LNCaP clone FGC (cell line): Measurements from ENCODE around the gene SOX8.

Experiments used
- DNase-seq: peaks from one replicate; pipeline ENCODE4 v3.0.0-alpha.2; 2011; ENCODE audit warnings: low read depth
- H3K4me3 ChIP-seq: 2 replicates; pipeline ENCODE4 v1.5.1; 2011; ENCODE audit warnings: mild to moderate bottlenecking, low read depth, low read length, control low read depth
- TF ChIP-seq, protein P1 (sequence below): IDR thresholded peaks from 2 replicates; pipeline ENCODE4 v1.5.1; 2012; ENCODE audit warnings: mild to moderate bottlenecking; ENCODE audit not compliant: control insufficient read depth, insufficient read depth; ENCODE audit errors: extremely low read depth

Gene SOX8

DNA sequence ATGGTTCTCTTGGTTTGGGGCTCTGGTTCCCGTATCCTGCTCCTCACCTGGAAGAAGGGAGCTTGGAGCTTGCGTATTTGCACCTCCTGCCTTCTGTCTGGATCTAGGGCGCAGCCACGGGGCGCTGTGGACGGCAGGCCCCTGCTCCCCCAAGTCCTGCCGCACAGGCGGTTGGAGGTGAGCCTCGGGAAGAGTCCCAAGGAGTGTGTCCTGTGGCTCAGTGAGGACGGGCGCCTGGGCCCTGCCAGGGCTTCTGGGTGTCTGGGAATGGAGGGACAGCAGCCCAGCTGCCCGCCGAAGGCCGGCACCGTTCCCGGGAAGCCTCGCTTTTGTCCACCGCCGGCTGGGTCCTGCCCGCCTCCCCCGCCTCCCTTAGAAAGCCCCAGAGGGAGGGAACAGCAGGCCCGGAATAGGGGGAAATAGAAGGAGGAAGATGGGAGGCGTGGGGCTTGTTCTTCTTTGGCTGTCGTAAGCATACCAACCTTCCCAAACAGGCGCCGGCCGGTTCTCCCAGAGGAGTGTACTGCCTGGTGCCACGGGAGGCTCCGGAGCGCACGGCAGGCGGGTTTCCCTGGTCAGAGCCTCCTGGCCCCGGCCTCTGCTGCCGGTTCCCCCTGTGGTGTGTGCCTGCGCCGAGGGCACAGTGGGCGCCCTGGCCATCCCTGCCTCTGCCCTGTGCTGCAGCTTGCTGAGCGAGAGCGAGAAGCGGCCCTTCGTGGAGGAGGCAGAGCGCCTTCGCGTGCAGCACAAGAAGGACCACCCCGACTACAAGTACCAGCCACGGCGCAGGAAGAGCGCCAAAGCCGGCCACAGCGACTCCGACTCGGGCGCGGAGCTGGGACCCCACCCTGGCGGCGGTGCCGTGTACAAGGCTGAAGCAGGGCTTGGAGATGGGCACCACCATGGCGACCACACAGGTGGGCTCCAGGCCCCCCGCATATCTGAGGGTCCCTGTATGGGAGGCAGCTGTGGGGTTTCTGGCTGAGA lies 1.8 kb downstream of the SOX8 start:
- H3K4me3 ChIP-seq, result peak overlapping the region; percentile 52; the same call in 1 of the 2 replicates
- TF ChIP-seq, protein P1, sequence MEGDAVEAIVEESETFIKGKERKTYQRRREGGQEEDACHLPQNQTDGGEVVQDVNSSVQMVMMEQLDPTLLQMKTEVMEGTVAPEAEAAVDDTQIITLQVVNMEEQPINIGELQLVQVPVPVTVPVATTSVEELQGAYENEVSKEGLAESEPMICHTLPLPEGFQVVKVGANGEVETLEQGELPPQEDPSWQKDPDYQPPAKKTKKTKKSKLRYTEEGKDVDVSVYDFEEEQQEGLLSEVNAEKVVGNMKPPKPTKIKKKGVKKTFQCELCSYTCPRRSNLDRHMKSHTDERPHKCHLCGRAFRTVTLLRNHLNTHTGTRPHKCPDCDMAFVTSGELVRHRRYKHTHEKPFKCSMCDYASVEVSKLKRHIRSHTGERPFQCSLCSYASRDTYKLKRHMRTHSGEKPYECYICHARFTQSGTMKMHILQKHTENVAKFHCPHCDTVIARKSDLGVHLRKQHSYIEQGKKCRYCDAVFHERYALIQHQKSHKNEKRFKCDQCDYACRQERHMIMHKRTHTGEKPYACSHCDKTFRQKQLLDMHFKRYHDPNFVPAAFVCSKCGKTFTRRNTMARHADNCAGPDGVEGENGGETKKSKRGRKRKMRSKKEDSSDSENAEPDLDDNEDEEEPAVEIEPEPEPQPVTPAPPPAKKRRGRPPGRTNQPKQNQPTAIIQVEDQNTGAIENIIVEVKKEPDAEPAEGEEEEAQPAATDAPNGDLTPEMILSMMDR, result no peak
- no peak for DNase-seq

DNA sequence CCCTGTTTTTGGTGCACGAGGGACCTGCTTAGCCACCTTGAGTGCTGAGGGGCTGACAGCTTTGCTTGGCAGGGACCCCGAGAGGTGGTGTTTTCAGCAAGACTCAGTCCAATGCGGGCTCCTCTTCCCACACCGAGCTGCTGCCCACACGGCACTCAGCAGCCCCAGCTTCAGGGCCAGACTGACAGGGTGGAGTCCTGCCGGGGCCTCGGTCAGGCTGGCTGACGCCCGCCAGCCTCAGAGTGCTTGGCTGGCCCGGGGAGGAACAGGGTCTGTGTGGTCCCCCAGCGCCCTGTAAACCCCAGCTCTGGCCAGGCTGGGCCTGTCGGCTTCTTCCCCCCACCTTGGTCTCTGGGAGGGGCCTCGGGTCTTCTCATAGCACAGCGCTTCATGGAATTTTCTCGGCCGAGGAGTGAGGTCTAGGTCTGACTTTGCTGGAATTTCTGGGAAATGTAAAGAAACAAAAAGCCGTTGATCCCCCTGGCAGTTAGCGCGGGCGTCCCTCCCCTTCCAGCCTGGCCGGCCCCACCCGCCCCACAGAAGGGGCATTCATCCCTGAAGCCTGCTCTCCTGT lies 2.6 kb downstream of the SOX8 start:
- DNase-seq, result no peak
- TF ChIP-seq, protein P1, result no peak
- H3K4me3 ChIP-seq, result no peak overlapping the region

DNA sequence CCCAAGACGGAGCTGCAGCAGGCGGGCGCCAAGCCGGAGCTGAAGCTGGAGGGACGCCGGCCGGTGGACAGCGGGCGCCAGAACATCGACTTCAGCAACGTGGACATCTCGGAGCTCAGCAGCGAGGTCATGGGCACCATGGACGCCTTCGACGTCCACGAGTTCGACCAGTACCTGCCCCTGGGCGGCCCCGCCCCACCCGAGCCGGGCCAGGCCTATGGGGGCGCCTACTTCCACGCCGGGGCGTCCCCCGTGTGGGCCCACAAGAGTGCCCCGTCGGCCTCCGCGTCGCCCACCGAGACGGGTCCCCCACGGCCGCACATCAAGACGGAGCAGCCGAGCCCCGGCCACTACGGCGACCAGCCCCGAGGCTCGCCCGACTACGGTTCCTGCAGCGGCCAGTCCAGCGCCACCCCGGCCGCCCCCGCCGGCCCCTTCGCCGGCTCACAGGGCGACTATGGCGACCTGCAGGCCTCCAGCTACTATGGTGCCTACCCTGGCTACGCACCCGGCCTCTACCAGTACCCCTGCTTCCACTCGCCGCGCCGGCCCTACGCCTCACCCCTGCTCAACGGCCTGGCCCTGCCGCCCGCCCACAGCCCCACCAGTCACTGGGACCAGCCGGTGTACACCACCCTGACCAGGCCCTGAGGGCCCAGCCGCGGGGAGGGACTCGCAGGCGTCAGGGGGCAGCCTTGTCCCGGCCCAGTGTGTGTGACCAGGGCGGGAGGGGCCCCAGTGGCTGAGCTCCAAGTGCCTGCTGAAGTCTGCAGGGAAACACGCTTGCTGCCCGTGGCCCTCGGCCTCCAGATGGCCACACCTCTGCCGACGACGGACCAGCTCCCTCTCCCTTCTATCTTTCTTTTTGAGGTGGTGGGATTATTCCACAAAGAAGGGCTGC lies 3.4 kb downstream of the SOX8 start:
- H3K4me3 ChIP-seq, result no peak overlapping the region
- no peak for DNase-seq

DNA sequence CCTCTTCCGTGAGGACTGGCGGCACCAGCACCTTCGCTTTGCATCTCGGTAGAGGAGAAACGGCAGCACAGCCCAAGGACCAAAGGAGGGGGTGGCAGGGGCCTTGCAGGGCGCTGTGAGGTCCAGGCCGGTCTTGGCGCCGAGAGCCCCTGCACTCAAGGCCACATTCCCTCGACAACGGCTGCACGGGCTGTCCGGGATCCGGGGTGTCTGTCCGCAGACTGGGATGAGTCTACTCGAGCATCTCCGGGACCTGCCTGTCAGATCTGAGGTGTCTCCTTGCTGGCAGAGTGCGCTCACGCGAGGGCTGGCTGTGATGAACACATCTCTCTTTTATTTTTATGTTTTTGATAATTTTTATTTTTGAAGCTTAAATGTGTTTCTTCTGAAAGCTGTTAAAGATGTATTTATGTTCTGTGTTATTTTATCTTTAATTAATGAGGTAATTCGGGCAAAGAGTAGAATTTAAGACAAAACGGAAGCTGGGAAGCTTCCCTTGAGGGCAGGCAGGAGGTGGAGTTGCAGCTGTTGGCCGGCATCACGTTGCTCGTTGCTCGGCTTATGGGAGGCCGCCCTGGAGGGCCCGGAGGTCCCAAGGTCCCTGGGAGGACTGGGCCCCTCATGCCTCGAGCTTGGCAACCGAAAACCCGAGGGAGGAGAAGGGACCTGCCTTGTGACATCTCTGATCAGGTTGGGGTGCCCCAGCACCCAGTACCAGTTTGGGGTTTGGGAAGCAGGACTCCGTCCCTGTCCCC lies 4.3 kb downstream of the SOX8 start:
- TF ChIP-seq, protein P1, result no peak
- no peak overlapping the region for H3K4me3 ChIP-seq
- no peak for DNase-seq

More for the DNA sequence above, 3.4 kb downstream of the SOX8 start:
- TF ChIP-seq, protein P1, result no peak

DNA sequence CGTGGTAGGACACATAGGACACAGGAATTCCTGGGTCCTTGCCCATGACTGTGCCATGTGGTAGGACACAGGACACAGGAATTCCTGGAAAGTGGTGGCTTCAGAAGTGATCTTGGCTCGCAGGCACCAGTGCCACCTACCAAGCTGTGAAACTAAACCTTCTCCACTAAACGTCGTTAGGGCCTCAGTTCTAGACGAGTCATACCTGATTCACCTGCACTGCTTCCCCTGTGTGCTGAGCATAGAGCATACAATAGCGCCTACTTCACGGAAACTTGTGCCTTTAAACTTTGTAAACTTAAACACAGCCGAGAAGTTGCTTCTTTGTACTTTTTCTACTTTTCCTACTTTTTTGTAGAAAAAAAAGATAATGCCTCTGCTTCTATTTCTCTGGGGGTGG lies 4.8 kb downstream of the SOX8 start:
- TF ChIP-seq, protein P1, result no peak
- H3K4me3 ChIP-seq, result no peak overlapping the region

DNA sequence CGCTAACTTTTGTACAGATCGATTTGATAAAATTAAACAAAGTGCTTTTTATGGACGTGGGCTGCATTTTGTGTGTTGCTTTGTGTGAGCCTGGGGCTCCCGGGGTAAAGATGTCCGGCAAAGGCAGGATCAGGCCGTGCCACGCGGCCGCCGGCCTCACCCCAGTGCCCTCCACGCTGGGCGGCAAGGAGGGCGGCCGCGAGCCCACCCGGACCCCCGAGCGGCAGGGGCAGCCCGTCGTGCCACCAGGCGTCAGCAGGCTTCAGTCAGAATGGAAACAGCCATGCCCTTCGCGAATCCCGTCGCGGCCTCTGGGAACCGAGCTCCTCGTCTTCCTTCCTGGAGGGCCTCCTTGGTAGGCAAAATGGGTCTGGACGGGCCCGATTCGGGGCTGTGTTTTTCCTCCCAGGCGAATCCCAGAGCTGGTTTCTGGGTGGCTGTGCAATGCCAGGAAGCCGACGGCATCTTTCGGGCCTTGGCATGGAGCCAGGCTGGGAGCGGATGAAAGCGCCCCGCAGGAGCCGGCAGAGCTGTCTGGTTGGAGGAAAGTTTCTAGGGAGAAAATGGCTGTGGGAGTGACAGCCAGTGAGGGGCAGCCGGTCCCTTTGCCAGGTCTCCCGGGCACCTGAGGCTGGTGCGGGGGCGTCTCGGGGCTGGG lies 5.5 kb downstream of the SOX8 start:
- no peak for DNase-seq
- TF ChIP-seq, protein P1, result no peak
- no peak overlapping the region for H3K4me3 ChIP-seq

More for the DNA sequence above, 4.8 kb downstream of the SOX8 start:
- DNase-seq, result no peak
